Diencephalon (tissue), 1 donor: Measurements from ENCODE around the gene PSMD2. TPM values are rescaled to one million over a fixed set of nuclear protein-coding genes. Genes with fewer than 3 reads are reported as not detected.

Experiments
- small RNA-seq: library from RNA; depleted of rRNA; stranded (forward); fragments of <200 nt; gene quantifications from one replicate; pipeline ENCODE3, GENCODE V24; 2014
- total RNA-seq: library from RNA; depleted of rRNA; stranded (reverse); fragments of >200 nt; gene quantifications from one replicate; pipeline ENCODE4 v1.2.3, GENCODE V29; 2014

The PSMD2 gene
- total RNA-seq: 291 TPM

DNA sequence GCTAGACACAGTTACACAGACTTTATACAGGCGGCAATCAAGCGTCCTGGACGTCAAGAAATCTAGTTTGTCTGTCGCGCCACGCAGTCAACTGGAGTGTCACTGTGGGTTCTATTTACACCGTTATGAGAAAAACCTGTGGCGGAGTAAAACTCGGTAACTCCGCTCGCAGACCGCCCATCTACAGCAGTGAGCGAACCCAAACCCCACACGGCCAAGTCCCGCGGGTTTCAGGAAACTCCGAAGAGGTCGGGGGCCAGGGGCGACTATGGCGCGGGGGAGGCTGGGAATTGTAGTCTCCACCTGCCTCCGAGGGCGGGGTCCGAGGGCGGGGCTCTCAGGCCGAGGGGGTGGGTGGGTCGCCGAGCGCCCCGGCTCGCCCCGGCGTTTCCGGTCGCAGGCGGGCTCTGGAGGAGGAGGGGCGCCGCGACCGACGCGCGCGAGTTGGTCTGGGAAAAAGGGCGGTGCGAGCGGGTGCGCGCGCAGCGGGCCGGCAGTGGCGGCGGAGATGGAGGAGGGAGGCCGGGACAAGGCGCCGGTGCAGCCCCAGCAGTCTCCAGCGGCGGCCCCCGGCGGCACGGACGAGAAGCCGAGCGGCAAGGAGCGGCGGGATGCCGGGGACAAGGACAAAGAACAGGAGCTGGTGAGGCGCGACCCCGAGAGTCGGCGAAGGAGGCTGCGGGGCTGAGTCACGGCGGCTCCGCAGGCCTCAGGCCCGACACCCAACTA lies at the start of gene PSMD2:
TSS of gene PSMD2 (plus strand) at position 483 of the 729 bp plus-strand sequence. CDS start at position 509, 26 bp downstream.

DNA sequence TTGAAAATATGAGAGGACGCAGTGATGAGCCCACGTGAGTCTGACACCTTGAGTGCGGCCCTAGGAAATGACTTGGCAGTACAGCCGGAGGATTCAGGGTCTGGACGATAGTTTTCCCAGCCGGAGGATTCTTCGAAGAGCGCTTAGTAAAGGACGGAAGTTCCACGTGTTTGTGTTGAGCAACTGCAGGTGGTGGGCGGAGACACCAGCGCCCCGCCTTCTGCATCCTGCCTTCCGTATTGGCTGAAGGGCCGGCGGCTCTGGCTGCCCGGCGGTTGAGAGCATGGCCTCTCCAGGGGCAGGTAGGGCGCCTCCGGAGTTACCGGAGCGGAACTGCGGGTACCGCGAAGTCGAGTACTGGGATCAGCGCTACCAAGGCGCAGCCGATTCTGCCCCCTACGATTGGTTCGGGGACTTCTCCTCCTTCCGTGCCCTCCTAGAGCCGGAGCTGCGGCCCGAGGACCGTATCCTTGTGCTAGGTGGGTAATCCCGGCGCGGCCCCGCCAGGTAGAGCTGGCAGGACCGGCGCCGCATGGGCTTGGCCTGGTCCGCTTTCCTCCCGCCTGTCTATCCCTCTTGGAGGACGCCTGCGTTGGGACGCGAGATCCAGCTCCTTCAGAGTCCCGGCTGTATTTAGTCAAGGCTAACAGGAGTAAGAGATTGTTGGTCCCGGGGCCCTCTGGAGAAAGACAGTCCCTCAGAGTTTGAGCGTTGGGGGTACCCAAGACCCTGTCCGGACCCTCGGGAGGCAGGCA lies 49.5 kb upstream of the PSMD2 start, which contains the start of gene EEF1AKMT4:
TSS of gene EEF1AKMT4 (plus strand) at position 261 of the 755 bp plus-strand sequence. CDS start at position 284, 23 bp downstream.

DNA sequence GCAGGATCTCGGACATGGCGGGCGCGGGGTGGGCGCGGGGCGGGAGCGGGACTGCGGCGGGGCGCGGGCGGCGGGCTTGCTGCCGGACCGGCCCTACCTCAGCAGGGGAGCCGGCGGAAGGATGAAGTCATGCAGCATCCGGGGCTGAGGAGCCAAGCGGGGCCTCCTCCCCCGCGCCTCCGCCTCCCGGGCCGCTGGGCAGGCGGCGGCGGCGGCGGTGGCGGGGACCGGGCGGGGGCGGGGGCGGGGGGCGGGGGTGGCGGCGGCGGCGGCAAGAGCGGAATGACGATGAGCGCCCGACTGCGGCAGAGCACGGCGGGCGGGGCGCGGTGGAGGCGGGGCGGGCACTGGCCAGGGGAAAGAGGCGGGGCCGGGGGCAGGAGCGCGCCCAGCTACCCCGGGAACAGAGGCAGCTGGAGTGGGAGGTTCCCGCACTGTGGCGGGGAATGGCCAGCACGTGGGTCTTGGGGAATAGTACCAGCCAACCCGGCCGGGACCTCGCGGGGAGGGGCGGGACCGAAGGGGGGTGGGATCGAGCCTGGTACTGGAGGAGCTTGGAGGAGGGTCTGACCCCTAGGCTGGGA lies 37.7 kb upstream of the PSMD2 start, which contains the start of gene CAMK2N2:
TSS of gene CAMK2N2 (minus strand) at position 284 of the 584 bp plus-strand sequence. CDS start at position 16, 268 bp downstream.

DNA sequence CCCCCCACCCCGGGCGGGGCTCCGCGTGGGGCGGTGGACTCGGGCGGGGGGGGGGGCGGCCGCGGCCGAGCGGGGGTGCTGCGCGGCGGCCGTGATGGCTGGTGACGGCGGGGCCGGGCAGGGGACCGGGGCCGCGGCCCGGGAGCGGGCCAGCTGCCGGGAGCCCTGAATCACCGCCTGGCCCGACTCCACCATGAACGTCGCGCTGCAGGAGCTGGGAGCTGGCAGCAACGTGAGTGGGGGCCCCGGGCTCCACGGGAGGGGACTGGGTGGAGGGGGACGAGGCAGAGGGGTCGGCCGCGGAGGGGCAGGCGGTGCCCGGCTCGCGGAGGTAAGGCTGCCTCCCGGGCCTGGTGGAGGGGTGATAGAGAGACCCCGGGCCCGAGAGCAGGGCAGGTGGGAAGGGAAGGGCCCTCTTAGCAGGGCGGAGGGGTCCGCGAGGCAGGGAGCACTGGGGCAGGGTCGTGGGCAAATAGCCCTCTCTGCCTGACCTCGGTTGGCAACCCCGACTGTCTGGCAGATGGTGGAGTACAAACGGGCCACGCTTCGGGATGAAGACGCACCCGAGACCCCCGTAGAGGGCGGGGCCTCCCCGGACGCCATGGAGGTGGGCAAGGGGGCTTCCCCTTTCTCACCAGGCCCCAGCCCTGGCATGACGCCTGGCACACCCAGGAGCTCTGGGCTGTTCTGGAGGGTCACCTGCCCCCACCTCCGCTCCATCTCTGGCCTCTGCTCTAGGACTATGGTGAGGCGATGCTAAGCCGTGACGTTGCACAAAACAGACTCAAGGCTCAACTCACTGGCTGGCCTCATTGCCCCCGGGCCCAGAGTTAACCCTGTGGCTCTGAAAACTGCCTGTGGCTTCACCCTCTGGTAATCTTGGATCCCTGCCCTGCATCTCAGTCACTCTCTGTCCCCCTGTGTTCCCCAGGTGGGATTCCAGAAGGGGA lies 22.8 kb upstream of the PSMD2 start, which contains the start of gene ECE2:
TSS of gene ECE2 (plus strand) at position 62 of the 950 bp plus-strand sequence. CDS start at position 194, 132 bp downstream.

DNA sequence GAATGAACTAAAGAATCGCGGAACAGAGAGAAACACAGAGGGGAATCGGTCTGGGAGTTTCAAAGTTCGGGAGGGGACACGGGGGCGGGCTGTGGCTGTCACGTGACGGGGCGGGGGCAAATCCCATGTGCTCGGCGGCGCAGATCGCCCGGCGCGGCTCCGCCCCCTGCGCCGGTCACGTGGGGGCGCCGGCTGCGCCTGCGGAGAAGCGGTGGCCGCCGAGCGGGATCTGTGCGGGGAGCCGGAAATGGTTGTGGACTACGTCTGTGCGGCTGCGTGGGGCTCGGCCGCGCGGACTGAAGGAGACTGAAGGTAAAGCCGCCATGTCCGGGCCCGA lies 15.3 kb downstream of the PSMD2 start, which contains the start of gene EIF4G1:
TSS of gene EIF4G1 (plus strand) at position 244 of the 337 bp plus-strand sequence. CDS start 1,191 bp downstream, outside the sequence.

DNA sequence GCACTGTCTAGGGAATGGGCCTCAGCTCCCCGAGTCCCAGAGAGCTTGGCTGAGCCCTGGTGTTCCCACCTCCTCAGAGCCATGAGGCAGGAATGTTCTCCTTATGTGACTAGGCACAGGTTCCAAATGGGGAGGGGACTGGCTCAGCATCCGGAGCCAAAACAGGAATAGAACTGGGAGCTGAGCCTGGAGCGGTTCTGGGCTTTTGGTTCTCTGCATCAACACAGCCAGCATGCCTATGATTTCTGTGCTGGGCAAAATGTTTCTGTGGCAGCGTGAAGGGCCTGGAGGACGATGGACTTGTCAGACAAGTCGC lies 38.3 kb downstream of the PSMD2 start, which contains the start of gene FAM131A:
TSS of gene FAM131A (plus strand) at position 202 of the 316 bp plus-strand sequence. CDS start at position 233, 31 bp downstream.

Small RNAs within 50 kb of the gene (small RNA-seq; reads per million reads assigned to genes)
- gene SNORD66: 315 reads per million, percentile 98 among the genes with 10 or more reads in this experiment

Other genes starting within 250 kb of the PSMD2 start
- not detected for gene HTR3C, start 246.2 kb upstream of the PSMD2 start, total RNA-seq
- not detected for gene HTR3E, start 202.2 kb upstream of the PSMD2 start, total RNA-seq
- 40.1 TPM for gene EIF2B5, start 163.9 kb upstream of the PSMD2 start, total RNA-seq
- gene DVL3, start 143.9 kb upstream of the PSMD2 start, total RNA-seq: 39.4 TPM
- gene AP2M1, start 124.4 kb upstream of the PSMD2 start, total RNA-seq: 388 TPM
- gene ABCF3, start 113.0 kb upstream of the PSMD2 start, total RNA-seq: 72.2 TPM
- gene VWA5B2, start 69.7 kb upstream of the PSMD2 start, total RNA-seq: 3.9 TPM
- 15.2 TPM for gene ALG3, start 50.3 kb upstream of the PSMD2 start, total RNA-seq
- 0.92 TPM for gene EEF1AKMT4, start 49.6 kb upstream of the PSMD2 start, total RNA-seq
- gene CAMK2N2, start 37.7 kb upstream of the PSMD2 start, total RNA-seq: 15.0 TPM
- gene ECE2, start 23.2 kb upstream of the PSMD2 start, total RNA-seq: 18.7 TPM
- gene EIF4G1, start 15.4 kb downstream of the PSMD2 start, total RNA-seq: 119 TPM
- 62.5 TPM for gene FAM131A, start 38.4 kb downstream of the PSMD2 start, total RNA-seq
- 12.2 TPM for gene CLCN2, start 62.4 kb downstream of the PSMD2 start, total RNA-seq
- gene POLR2H, start 62.5 kb downstream of the PSMD2 start, total RNA-seq: 35.3 TPM
- not detected for gene THPO, start 79.0 kb downstream of the PSMD2 start, total RNA-seq
- 6.0 TPM for gene CHRD, start 80.8 kb downstream of the PSMD2 start, total RNA-seq